ENCODE measurements around the gene ARMC3.

DNA sequence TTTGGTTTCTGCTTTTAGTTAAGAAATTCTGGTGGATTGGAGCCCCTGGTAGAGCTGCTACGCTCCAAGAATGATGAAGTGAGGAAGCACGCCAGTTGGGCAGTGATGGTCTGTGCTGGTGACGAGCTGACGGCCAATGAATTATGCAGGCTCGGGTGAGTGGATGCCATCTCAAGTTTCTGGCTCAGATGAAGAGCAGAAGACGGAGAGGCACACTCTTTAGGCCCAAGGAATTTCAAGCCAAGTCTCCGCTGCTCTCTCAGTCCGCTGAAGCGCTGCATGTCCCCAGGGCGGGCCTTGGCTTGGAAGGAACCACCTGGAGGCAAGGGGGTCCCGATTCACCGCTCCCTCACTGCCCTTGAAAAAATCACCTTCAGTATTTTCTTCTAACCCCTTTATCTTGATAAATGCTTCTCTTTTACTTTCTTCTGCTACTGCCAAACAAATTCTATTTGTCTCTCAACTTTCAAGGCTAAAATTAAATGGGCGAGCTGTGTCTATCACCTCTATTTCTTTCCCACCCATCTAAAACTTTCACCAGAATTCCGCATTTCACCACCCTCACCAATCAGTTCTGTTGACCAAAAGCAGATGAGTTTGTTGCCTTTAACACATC is 74.2 kb downstream of the ARMC3 start:
- TF ChIP-seq POLR2A (IDR thresholded peaks at IDR 0.05; ENCODE audit: low read depth) (no peak), CTCF (IDR thresholded peaks at IDR 0.05) (no peak)

All from esophagus muscularis mucosa (tissue), 3 donors.